ENCODE results near the gene NDST4.

DNA sequence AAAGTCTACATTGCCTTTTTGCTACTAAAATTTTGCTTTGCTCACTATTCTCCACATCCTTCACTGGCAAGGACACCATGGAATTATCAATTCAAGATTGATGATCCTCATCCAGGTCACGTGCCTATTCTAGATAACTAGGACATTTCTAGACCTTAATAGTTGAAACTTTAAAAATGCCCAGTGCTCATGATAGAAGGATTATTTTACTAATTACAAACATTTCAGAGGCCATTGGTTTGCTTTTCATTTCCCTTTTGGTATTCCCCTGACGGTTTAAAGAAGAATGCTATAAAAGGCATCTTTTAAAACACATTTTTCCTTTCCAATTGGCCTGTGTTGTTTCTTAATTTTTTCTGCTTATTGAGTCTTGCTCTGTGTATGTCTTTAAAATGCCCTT, 249.4 kb downstream of the NDST4 start:
- TF ChIP-seq, protein P1, sequence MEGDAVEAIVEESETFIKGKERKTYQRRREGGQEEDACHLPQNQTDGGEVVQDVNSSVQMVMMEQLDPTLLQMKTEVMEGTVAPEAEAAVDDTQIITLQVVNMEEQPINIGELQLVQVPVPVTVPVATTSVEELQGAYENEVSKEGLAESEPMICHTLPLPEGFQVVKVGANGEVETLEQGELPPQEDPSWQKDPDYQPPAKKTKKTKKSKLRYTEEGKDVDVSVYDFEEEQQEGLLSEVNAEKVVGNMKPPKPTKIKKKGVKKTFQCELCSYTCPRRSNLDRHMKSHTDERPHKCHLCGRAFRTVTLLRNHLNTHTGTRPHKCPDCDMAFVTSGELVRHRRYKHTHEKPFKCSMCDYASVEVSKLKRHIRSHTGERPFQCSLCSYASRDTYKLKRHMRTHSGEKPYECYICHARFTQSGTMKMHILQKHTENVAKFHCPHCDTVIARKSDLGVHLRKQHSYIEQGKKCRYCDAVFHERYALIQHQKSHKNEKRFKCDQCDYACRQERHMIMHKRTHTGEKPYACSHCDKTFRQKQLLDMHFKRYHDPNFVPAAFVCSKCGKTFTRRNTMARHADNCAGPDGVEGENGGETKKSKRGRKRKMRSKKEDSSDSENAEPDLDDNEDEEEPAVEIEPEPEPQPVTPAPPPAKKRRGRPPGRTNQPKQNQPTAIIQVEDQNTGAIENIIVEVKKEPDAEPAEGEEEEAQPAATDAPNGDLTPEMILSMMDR (IDR thresholded peaks at IDR 0.05; ENCODE audit: low read depth, low read length) = no peak
- TF ChIP-seq EZH2phosphoT487 (IDR thresholded peaks at IDR 0.05; ENCODE audit: low read depth) = no peak
